Glutamatergic neuron (in vitro differentiated cells): ENCODE data around the gene RFC5. TPM values are rescaled to one million over a fixed set of nuclear protein-coding genes. Genes with fewer than 3 reads are reported as not detected.
"Not testable (repeated sequence)": the region's sequence is repeated elsewhere in the genome, so short reads cannot be mapped to it uniquely, and the experiment has no call there.

Experiments used
- DNase-seq: peaks from one replicate; pipeline ENCODE4 v3.0.0; 2022
- H3K27ac Mint-ChIP-seq: one replicate; pipeline ENCODE4 v1.8.0; 2020; ENCODE audit warnings: mild to moderate bottlenecking, mixed read lengths, inconsistent platforms; ENCODE audit not compliant: unreplicated experiment
- H3K27me3 Mint-ChIP-seq: one replicate; pipeline ENCODE4 v1.8.0; 2020; ENCODE audit warnings: mild to moderate bottlenecking, moderate library complexity, mixed read lengths, inconsistent platforms; ENCODE audit not compliant: unreplicated experiment
- H3K36me3 Mint-ChIP-seq: one replicate; pipeline ENCODE4 v1.8.0; 2020; ENCODE audit warnings: mild to moderate bottlenecking, mixed read lengths, inconsistent platforms; ENCODE audit not compliant: unreplicated experiment
- H3K4me1 Mint-ChIP-seq: one replicate; pipeline ENCODE4 v1.8.0; 2020; ENCODE audit warnings: mild to moderate bottlenecking, low read depth, mixed read lengths, inconsistent platforms; ENCODE audit not compliant: unreplicated experiment
- H3K4me3 Mint-ChIP-seq: one replicate; pipeline ENCODE4 v1.8.0; 2020; ENCODE audit warnings: mild to moderate bottlenecking, mixed read lengths, inconsistent platforms; ENCODE audit not compliant: unreplicated experiment
- H3K9me3 Mint-ChIP-seq: one replicate; pipeline ENCODE4 v1.8.0; 2020; ENCODE audit warnings: mild to moderate bottlenecking, moderate library complexity, mixed read lengths, inconsistent platforms; ENCODE audit not compliant: unreplicated experiment
- total RNA-seq: library from RNA; stranded (reverse); fragmentation: NEBNext Ultra II Directional; extraction: Animal tissue kit (Norgen Biotek cat#: 25700); gene quantifications from one replicate; pipeline ENCODE4 v1.2.1, GENCODE V29; 2021; ENCODE audit not compliant: unreplicated experiment
- TF ChIP-seq, protein P1 (sequence below): fragments of 200-600 bp; sonication (generic); IDR thresholded peaks from one replicate; pipeline ENCODE4 v1.5.0; 2021; ENCODE audit not compliant: partially characterized antibody, unreplicated experiment

Gene RFC5
- total RNA-seq, 1 donor from 2014 or later: 8.4 TPM

DNA sequence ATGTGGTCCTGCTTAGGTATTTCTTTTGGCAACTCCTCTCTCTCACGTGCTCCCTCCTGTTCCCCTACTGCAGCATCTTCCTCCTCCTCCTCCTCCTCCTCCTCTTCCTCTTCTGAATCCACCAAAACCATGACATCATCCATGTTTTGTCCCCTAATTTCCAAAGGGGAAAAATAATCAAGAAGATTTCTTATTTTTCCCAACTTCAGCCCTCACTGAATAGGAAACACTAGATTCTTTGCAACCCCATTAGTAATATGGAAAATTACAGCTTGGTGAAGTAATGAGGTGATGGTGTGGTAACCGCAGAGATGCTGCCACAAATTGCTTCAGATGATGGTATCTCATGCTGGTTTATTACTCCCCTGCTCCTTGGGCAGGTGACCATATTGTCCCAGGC, 51.9 kb downstream of the RFC5 start:
- Mint-ChIP-seq H3K36me3 (no peaks in the 10 kb centered on the region), H3K9me3 (no peaks in the 10 kb centered on the region), H3K4me1 (no peaks in the 10 kb centered on the region), H3K4me3 (no peak overlapping the region), H3K27me3 (no peaks in the 10 kb centered on the region), H3K27ac (no peak overlapping the region)
- DNase-seq: no peak
- TF ChIP-seq, protein P1, sequence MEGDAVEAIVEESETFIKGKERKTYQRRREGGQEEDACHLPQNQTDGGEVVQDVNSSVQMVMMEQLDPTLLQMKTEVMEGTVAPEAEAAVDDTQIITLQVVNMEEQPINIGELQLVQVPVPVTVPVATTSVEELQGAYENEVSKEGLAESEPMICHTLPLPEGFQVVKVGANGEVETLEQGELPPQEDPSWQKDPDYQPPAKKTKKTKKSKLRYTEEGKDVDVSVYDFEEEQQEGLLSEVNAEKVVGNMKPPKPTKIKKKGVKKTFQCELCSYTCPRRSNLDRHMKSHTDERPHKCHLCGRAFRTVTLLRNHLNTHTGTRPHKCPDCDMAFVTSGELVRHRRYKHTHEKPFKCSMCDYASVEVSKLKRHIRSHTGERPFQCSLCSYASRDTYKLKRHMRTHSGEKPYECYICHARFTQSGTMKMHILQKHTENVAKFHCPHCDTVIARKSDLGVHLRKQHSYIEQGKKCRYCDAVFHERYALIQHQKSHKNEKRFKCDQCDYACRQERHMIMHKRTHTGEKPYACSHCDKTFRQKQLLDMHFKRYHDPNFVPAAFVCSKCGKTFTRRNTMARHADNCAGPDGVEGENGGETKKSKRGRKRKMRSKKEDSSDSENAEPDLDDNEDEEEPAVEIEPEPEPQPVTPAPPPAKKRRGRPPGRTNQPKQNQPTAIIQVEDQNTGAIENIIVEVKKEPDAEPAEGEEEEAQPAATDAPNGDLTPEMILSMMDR: no peak

- DNase-seq: no peak
- Mint-ChIP-seq H3K4me3 (no peak overlapping the region), H3K27ac (no peak overlapping the region), H3K27me3 (no peaks in the 10 kb centered on the region), H3K36me3 (no peaks in the 10 kb centered on the region), H3K9me3 (no peaks in the 10 kb centered on the region), H3K4me1 (no peaks in the 10 kb centered on the region)
- TF ChIP-seq, protein P1: no peak
Observed at GRCh38 chr12:118070650-118071049, 54.1 kb downstream of the RFC5 start.

DNA sequence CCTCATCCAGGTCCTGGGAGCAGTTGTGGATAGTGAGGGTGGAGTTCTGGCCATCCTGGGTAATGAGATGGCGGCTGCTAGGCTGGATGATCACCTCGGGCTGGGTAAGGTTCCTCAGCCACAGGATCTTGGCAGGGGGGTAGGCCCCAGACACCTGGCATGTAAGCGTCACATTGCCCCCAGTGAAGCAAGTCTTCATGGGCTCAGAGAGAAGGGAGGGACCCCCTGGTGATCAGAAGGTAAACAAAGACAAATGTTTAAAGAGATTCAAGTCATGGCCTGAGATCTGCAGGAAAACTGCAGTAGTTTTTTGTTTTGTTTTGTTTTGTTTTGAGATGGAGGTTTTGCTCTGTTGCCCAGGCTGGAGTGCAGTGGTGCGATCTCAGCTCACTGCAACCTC, 57.3 kb downstream of the RFC5 start:
- peaks cover 4% of the 10 kb centered on the region for H3K9me3 Mint-ChIP-seq
- no peaks in the 10 kb centered on the region for H3K27me3 Mint-ChIP-seq
- H3K27ac Mint-ChIP-seq: no peak overlapping the region
- no peaks in the 10 kb centered on the region for H3K4me1 Mint-ChIP-seq
- H3K4me3 Mint-ChIP-seq: no peak overlapping the region
- DNase-seq: no peak
- TF ChIP-seq, protein P1: no peak
- no peaks in the 10 kb centered on the region for H3K36me3 Mint-ChIP-seq

DNA sequence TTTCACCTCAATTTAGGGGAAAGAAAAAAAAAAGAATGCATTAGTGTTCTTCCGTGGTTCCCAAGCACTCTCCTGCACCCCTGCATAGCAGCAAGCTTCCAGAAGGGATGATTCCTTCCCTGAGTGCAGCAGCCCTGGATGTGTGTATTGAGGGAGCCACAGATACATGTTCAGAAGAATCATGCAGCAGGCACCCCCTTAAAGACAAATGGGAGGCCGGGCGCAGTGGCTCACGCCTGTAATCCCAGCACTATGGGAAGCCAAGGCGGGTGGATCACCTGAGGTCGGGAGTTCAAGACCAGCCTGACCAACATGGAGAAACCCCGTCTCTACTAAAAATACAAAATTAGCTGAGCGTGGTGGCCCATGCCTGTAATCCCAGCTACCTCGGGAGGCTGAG, 65.0 kb downstream of the RFC5 start:
- DNase-seq, H3K27ac Mint-ChIP-seq, H3K4me1 Mint-ChIP-seq, H3K9me3 Mint-ChIP-seq, H3K27me3 Mint-ChIP-seq, H3K4me3 Mint-ChIP-seq, H3K36me3 Mint-ChIP-seq: not testable (repeated sequence)

Other genes with a start within 250 kb of the RFC5 start
- 0.47 TPM for gene KSR2, start 47.7 kb upstream of the RFC5 start, total RNA-seq
- 76.4 TPM for gene WSB2, start 44.5 kb downstream of the RFC5 start, total RNA-seq
- 13.3 TPM for gene VSIG10, start 87.3 kb downstream of the RFC5 start, total RNA-seq
- gene PEBP1, start 119.4 kb downstream of the RFC5 start, total RNA-seq: 224 TPM